Peyer's patch (tissue), 4 donors: ENCODE measurements around the gene BCR. TPM values are rescaled to one million over a fixed set of nuclear protein-coding genes. Genes with fewer than 3 reads are reported as not detected.
"Not testable (repeated sequence)": the region's sequence is repeated elsewhere in the genome, so short reads cannot be mapped to it uniquely, and the experiment has no call there.

Source experiments
- DNase-seq, 3 donors: peaks; one replicate each; pipeline ENCODE4 v3.0.0-alpha.2; 2017 to 2019
- H3K27ac ChIP-seq, 4 donors: fragments of 200-600 bp; sonication (generic); one replicate each; pipeline ENCODE4 v1.5.1; 2016 to 2019
- H3K27me3 ChIP-seq, 2 donors: fragments of 200-600 bp; sonication (generic); one replicate each; pipeline ENCODE4 v1.5.1; 2019
- H3K36me3 ChIP-seq, 3 donors: fragments of 200-600 bp; sonication (generic); one replicate each; pipeline ENCODE4 v1.5.1; 2016 to 2019
- H3K4me1 ChIP-seq, 4 donors: fragments of 200-600 bp; sonication (generic); one replicate each; pipeline ENCODE4 v1.5.1; 2016 to 2019
- H3K4me3 ChIP-seq, 4 donors: fragments of 200-600 bp; sonication (generic); 1 replicate in 3 of 4; 2 replicates in 1 of 4; pipeline ENCODE4 v1.5.1; 2016 to 2019; ENCODE audit warnings: mild to moderate bottlenecking in 1 of 4
- H3K9me3 ChIP-seq, 4 donors: fragments of 200-600 bp; sonication (generic); one replicate each; pipeline ENCODE4 v1.5.1; 2016 to 2019; ENCODE audit warnings: mild to moderate bottlenecking in 1 of 4
- CTCF ChIP-seq, 6 experiments: fragments of 450-650 bp in 4 of 6; fragments of 200-600 bp in 2 of 6; sonication (generic) in 1 of 6; IDR thresholded peaks; one replicate each; pipeline ENCODE4 v1.5.1; 2017 to 2019; ENCODE audit warnings: antibody characterized with exemption in 6 of 6, mild to moderate bottlenecking in 3 of 6, moderate library complexity in 1 of 6
- POLR2A ChIP-seq, 2 donors: fragments of 450-650 bp; IDR thresholded peaks; one replicate each; pipeline ENCODE4 v1.5.1; 2017; ENCODE audit warnings: antibody characterized with exemption in 2 of 2, mild to moderate bottlenecking in 2 of 2, moderate library complexity in 2 of 2
- total RNA-seq, 4 donors: library from RNA; depleted of rRNA; stranded (reverse); fragments of >200 nt; gene quantifications; one replicate each; pipeline ENCODE4 v1.1.0, GENCODE V29; 2016

BCR gene
- total RNA-seq: 10 to 100 TPM; 55.8 to 86.9 (median 66.1) TPM

GRCh38 chr22:23180301-23180892 is at the start of gene BCR:
TSS of gene BCR (plus strand) at chr22:23180509. CDS start at chr22:23180961, 452 bp downstream.
- Histone ChIP-seq H3K4me3 (peak within 1 kb of the TSS; percentile 60 to 90 (median 72)), H3K4me1 (peaks cover 6 to 45% (median 25%) of the 10 kb centered on the region in 4 donors), H3K9me3 (peaks cover 0 to 4% (median 0%) of the 10 kb centered on the region in 4 donors), H3K27me3 (no peaks in the 10 kb centered on the region), H3K27ac (peak within 1 kb of the TSS; percentile 55 to 90 (median 70)), H3K36me3 (no peaks in the 10 kb centered on the region)
- peak; percentile 66 to 86 (median 83) for DNase-seq
- TF ChIP-seq POLR2A (IDR thresholded peaks at IDR 0.05) (peak; percentile 10 to 89), CTCF (IDR thresholded peaks at IDR 0.05) (no peak)

GRCh38 chr22:23130697-23131096 is 49.6 kb upstream of the BCR start:
- no peaks in the 10 kb centered on the region for H3K9me3 ChIP-seq
- TF ChIP-seq CTCF (IDR thresholded peaks at IDR 0.05): no peak
- no peak for TF ChIP-seq POLR2A (IDR thresholded peaks at IDR 0.05)
- no peaks in the 10 kb centered on the region for H3K4me1 ChIP-seq
- H3K4me3 ChIP-seq: no peak overlapping the region
- no peak overlapping the region for H3K27ac ChIP-seq
- no peaks in the 10 kb centered on the region for H3K36me3 ChIP-seq
- no peaks in the 10 kb centered on the region for H3K27me3 ChIP-seq
- no peak for DNase-seq

- Histone ChIP-seq H3K27me3 (no peaks in the 10 kb centered on the region), H3K4me3 (no peak overlapping the region), H3K27ac (no peak overlapping the region), H3K9me3 (no peaks in the 10 kb centered on the region), H3K4me1 (peaks cover 0 to 5% (median 0%) of the 10 kb centered on the region in 4 donors), H3K36me3 (no peaks in the 10 kb centered on the region)
- TF ChIP-seq CTCF (IDR thresholded peaks at IDR 0.05): no peak
- TF ChIP-seq POLR2A (IDR thresholded peaks at IDR 0.05): no peak
- no peak for DNase-seq
Measured at GRCh38 chr22:23131931-23132330, 48.4 kb upstream of the BCR start.

GRCh38 chr22:23132376-23133091 is 47.8 kb upstream of the BCR start:
- TF ChIP-seq CTCF (IDR thresholded peaks at IDR 0.05) (no peak), POLR2A (IDR thresholded peaks at IDR 0.05) (no peak)
- no peaks in the 10 kb centered on the region for H3K36me3 ChIP-seq
- H3K4me1 ChIP-seq: peaks cover 0 to 9% (median 3%) of the 10 kb centered on the region in 4 donors
- DNase-seq: no peak
- no peak overlapping the region for H3K27ac ChIP-seq
- H3K4me3 ChIP-seq: no peak overlapping the region
- H3K9me3 ChIP-seq: no peaks in the 10 kb centered on the region
- no peaks in the 10 kb centered on the region for H3K27me3 ChIP-seq

GRCh38 chr22:23133922-23134321 is 46.4 kb upstream of the BCR start:
- H3K4me3 ChIP-seq: no peak overlapping the region
- no peaks in the 10 kb centered on the region for H3K27me3 ChIP-seq
- peaks cover 0 to 19% (median 13%) of the 10 kb centered on the region in 4 donors for H3K4me1 ChIP-seq
- no peak for TF ChIP-seq CTCF (IDR thresholded peaks at IDR 0.05)
- TF ChIP-seq POLR2A (IDR thresholded peaks at IDR 0.05): no peak
- no peaks in the 10 kb centered on the region for H3K9me3 ChIP-seq
- no peak overlapping the region for H3K27ac ChIP-seq
- no peaks in the 10 kb centered on the region for H3K36me3 ChIP-seq
- DNase-seq: no peak

- not testable (repeated sequence) for H3K9me3 ChIP-seq, H3K27me3 ChIP-seq, H3K4me3 ChIP-seq, DNase-seq, H3K36me3 ChIP-seq
- peak overlapping the region in 3 of 4 donors; percentile 50 to 76 (median 67) for H3K27ac ChIP-seq
- peaks cover 3 to 25% (median 19%) of the 10 kb centered on the region in 4 donors for H3K4me1 ChIP-seq
Measured at GRCh38 chr22:23136991-23137390, 43.3 kb upstream of the BCR start.
